ENCODE data around the gene AGAP3. TPM values are rescaled to one million over a fixed set of nuclear protein-coding genes. Genes with fewer than 3 reads are reported as not detected.

The AGAP3 gene
- total RNA-seq, 1 donor from 2014 or later: 152 TPM

DNA sequence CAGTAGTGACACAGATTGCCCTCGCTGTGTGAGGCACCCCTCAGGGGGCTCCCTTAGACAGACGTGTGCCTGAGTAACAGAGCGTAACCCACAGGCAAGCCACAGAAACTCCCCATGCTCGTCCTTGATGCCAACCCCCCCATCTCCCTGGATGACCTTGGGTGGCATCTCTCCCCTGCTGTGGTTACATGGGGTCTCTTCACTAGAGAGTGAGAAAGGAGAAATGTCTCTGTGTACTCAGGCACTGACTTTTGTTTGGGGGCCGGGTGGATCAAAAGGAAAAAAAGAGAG, 101.9 kb downstream of the AGAP3 start:
- no peaks in the 10 kb centered on the region for H3K9me3 ChIP-seq
- TF ChIP-seq, protein P1, sequence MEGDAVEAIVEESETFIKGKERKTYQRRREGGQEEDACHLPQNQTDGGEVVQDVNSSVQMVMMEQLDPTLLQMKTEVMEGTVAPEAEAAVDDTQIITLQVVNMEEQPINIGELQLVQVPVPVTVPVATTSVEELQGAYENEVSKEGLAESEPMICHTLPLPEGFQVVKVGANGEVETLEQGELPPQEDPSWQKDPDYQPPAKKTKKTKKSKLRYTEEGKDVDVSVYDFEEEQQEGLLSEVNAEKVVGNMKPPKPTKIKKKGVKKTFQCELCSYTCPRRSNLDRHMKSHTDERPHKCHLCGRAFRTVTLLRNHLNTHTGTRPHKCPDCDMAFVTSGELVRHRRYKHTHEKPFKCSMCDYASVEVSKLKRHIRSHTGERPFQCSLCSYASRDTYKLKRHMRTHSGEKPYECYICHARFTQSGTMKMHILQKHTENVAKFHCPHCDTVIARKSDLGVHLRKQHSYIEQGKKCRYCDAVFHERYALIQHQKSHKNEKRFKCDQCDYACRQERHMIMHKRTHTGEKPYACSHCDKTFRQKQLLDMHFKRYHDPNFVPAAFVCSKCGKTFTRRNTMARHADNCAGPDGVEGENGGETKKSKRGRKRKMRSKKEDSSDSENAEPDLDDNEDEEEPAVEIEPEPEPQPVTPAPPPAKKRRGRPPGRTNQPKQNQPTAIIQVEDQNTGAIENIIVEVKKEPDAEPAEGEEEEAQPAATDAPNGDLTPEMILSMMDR (IDR thresholded peaks at IDR 0.05): no peak
- intact Hi-C loops (cut with DNase I): no loop called here
- no peak overlapping the region for H3K4me3 ChIP-seq
- H3K27ac ChIP-seq: no peak overlapping the region
- no peaks in the 10 kb centered on the region for H3K4me1 ChIP-seq
- H3K36me3 ChIP-seq: no peaks in the 10 kb centered on the region
- no peaks in the 10 kb centered on the region for H3K27me3 ChIP-seq
- ATAC-seq (no peak), DNase-seq (no peak)

DNA sequence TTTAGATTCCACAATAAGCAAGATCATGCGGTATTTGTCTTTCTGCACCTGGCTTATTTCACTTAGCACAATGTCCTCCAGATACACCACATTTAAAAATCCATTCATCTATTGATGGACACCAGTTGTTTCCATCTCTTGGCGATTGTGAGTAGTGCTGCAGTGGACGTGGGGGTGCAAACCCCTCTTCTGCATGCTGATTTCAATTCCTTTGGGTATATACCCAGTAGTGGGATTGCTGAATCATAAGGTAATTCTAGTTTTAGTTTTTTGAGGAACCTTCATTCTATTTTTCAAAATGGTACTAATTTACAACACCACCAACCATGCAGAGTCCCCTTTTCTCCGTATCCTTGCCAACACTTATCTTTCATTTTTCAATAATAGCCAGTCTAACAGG, 102.8 kb downstream of the AGAP3 start:
- H3K36me3 ChIP-seq: no peaks in the 10 kb centered on the region
- H3K27ac ChIP-seq: no peak overlapping the region
- H3K4me3 ChIP-seq: no peak overlapping the region
- H3K27me3 ChIP-seq: no peaks in the 10 kb centered on the region
- ATAC-seq (no peak), DNase-seq (no peak)
- TF ChIP-seq, protein P1 (IDR thresholded peaks at IDR 0.05): no peak
- intact Hi-C loops (cut with DNase I): no loop called here
- no peaks in the 10 kb centered on the region for H3K9me3 ChIP-seq
- no peaks in the 10 kb centered on the region for H3K4me1 ChIP-seq

DNA sequence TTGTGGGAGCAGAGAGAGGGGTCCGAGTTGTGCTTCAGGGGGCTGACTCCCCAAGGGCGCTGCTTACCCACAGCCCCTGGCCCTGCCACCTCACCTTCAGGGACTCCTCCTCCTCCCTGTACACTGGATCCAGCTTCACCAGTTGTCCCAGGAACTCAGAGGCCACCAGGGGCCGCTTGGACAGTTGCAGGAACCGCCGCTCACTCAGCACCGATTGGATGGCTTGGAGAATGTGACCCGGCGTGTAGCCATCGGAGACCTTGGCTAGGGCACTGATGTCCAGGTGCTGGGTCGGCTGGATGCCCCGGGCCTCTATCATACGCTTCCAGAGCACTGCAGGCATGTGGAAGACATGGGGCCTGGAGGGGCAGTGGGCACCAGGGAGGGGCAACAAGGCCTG, 105.3 kb downstream of the AGAP3 start:
- Histone ChIP-seq H3K36me3 (no peaks in the 10 kb centered on the region), H3K27ac (no peak overlapping the region), H3K4me3 (no peak overlapping the region), H3K4me1 (no peaks in the 10 kb centered on the region), H3K27me3 (no peaks in the 10 kb centered on the region), H3K9me3 (no peaks in the 10 kb centered on the region)
- ATAC-seq (no peak), DNase-seq (no peak)
- intact Hi-C loops (cut with DNase I): no loop called here
- TF ChIP-seq, protein P1 (IDR thresholded peaks at IDR 0.05): no peak

DNA sequence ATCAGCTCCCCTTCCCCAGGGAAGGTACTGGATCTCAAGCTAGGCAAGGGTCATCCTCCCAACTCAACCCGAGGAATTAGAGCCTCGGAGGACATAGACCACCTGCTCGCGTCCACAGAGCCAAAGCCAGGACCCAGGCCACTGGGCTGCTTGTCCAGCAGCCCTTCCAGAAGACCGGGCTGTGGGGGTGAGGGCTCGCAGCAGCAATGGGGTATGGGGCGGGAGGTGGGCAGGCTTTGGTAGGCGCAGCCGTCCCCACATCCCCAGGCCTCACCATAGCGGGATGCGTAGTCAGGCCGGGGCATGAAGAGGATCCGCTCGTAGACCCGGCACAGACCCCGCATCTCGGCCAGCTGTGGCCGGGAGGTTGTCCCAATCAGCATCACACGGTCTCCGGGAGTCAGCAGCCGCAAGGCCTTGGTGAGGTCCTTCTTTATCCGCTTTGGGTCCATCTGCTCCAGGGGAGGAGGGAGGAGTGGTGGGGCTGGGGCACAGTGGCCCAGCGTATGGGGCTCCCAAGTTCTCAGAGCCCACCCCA, 105.8 kb downstream of the AGAP3 start:
- H3K4me3 ChIP-seq: no peak overlapping the region
- intact Hi-C loops (cut with DNase I): no loop called here
- TF ChIP-seq, protein P1 (IDR thresholded peaks at IDR 0.05): no peak
- H3K9me3 ChIP-seq: no peaks in the 10 kb centered on the region
- DNase-seq (no peak), ATAC-seq (no peak)
- H3K27ac ChIP-seq: no peak overlapping the region
- H3K36me3 ChIP-seq: no peaks in the 10 kb centered on the region
- no peaks in the 10 kb centered on the region for H3K4me1 ChIP-seq
- no peaks in the 10 kb centered on the region for H3K27me3 ChIP-seq

DNA sequence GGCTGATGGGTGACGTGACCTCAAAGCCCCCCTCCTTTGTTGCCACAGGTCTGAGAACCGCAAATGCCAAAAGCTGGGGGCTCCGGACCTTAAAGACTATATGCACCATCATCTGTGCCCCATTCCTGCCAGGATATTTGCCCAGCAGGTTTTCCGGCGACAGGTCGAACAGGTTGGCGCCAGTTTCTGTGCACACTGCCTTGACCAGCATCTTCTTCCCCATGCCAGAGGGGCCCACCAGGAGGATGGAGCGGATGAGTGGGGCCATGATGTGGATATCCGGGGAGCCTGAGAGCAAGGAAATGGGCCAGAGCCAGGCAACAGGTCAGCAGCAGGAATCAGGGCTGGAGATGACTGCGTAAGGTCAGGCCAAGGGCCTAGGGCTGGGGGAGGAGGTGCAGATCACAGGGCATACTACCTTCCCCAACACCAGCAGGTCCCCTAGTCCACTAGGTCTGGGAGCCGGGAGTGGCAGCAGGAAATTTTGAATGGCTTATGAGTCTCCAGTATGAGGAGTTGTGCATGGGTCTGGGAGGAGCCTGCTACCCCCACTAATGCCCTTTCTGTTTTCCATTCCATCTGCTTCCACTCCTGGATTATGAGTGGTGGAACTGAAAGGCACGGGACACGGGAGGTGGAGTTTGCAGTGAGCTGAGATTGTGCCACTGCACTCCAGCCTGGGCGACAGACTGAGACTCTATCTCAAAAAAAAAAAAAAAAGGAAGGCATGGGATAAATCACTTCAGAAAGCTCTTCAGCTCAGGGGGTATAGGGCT, 107.1 kb downstream of the AGAP3 start:
- no peak overlapping the region for H3K27ac ChIP-seq
- H3K36me3 ChIP-seq: no peaks in the 10 kb centered on the region
- TF ChIP-seq, protein P1 (IDR thresholded peaks at IDR 0.05): no peak
- intact Hi-C loops (cut with DNase I): no loop called here
- DNase-seq: no peak
- ATAC-seq: no peak
- H3K27me3 ChIP-seq: no peaks in the 10 kb centered on the region
- H3K9me3 ChIP-seq: no peaks in the 10 kb centered on the region
- no peaks in the 10 kb centered on the region for H3K4me1 ChIP-seq
- no peak overlapping the region for H3K4me3 ChIP-seq

Other genes with a start within 250 kb of the AGAP3 start
- gene AOC1, start 234.0 kb upstream of the AGAP3 start, total RNA-seq: 0.64 TPM
- 3.6 TPM for gene KCNH2, start 108.2 kb upstream of the AGAP3 start, total RNA-seq
- 42.9 TPM for gene NOS3, start 95.5 kb upstream of the AGAP3 start, total RNA-seq
- 0.17 TPM for gene ATG9B, start 62.0 kb upstream of the AGAP3 start, total RNA-seq
- 40.6 TPM for gene ABCB8, start 58.0 kb upstream of the AGAP3 start, total RNA-seq
- gene ASIC3, start 37.9 kb upstream of the AGAP3 start, total RNA-seq: 2.6 TPM
- 10.4 TPM for gene CDK5, start 28.6 kb upstream of the AGAP3 start, total RNA-seq
- gene SLC4A2, start 26.9 kb upstream of the AGAP3 start, total RNA-seq: 178 TPM
- gene FASTK, start 5.7 kb upstream of the AGAP3 start, total RNA-seq: 54.2 TPM
- 36.3 TPM for gene TMUB1, start 3.0 kb upstream of the AGAP3 start, total RNA-seq
- not detected for gene GBX1, start 81.2 kb downstream of the AGAP3 start, total RNA-seq
- gene ASB10, start 100.8 kb downstream of the AGAP3 start, total RNA-seq: not detected
- not detected for gene H2BK1, start 124.0 kb downstream of the AGAP3 start, total RNA-seq
- 26.3 TPM for gene ABCF2, start 140.7 kb downstream of the AGAP3 start, total RNA-seq
- 37.2 TPM for gene CHPF2, start 146.0 kb downstream of the AGAP3 start, total RNA-seq
- gene SMARCD3, start 162.2 kb downstream of the AGAP3 start, total RNA-seq: 61.5 TPM